Endothelial cell (in vitro differentiated cells): Measurements from ENCODE around the gene UBXN10. TPM values are rescaled to one million over a fixed set of nuclear protein-coding genes. Genes with fewer than 3 reads are reported as not detected.
A peak's percentile ranks its signal among the peaks of the same experiment; 100 is the strongest.

Experiments
- DNase-seq: peaks from one replicate; pipeline ENCODE4 v3.0.0; 2021; ENCODE audit warnings: low spot score
- H3K27ac Mint-ChIP-seq: one replicate; pipeline ENCODE4 v1.8.0; 2021; ENCODE audit warnings: mixed read lengths, inconsistent platforms; ENCODE audit not compliant: unreplicated experiment
- H3K27me3 Mint-ChIP-seq: one replicate; pipeline ENCODE4 v1.8.0; 2021; ENCODE audit warnings: mild to moderate bottlenecking, moderate library complexity, mixed read lengths, inconsistent platforms; ENCODE audit not compliant: unreplicated experiment
- H3K36me3 Mint-ChIP-seq: one replicate; pipeline ENCODE4 v1.8.0; 2021; ENCODE audit warnings: mild to moderate bottlenecking, low read depth, mixed read lengths, inconsistent platforms; ENCODE audit not compliant: unreplicated experiment
- H3K4me1 Mint-ChIP-seq: one replicate; pipeline ENCODE4 v1.8.0; 2021; ENCODE audit warnings: mild to moderate bottlenecking, mixed read lengths, inconsistent platforms; ENCODE audit not compliant: unreplicated experiment
- H3K4me3 Mint-ChIP-seq: one replicate; pipeline ENCODE4 v1.8.0; 2021; ENCODE audit warnings: mild to moderate bottlenecking, mixed read lengths, inconsistent platforms; ENCODE audit not compliant: unreplicated experiment
- H3K9me3 Mint-ChIP-seq: one replicate; pipeline ENCODE4 v1.8.0; 2021; ENCODE audit warnings: mixed read lengths, inconsistent platforms; ENCODE audit not compliant: unreplicated experiment
- total RNA-seq: library from RNA; stranded (reverse); fragmentation: NEBNext Ultra II Directional; extraction: Animal tissue kit (Norgen Biotek cat#: 25700); gene quantifications from one replicate; pipeline ENCODE4 v1.2.1, GENCODE V29; 2021; ENCODE audit not compliant: unreplicated experiment
- TF ChIP-seq, protein P1 (sequence below): fragments of 200-600 bp; sonication (generic); IDR thresholded peaks from one replicate; pipeline ENCODE4 v1.5.0; 2021; ENCODE audit warnings: antibody characterized with exemption; ENCODE audit not compliant: unreplicated experiment

Gene UBXN10
- total RNA-seq, 1 donor from 2014 or later, result 0.13 TPM

DNA sequence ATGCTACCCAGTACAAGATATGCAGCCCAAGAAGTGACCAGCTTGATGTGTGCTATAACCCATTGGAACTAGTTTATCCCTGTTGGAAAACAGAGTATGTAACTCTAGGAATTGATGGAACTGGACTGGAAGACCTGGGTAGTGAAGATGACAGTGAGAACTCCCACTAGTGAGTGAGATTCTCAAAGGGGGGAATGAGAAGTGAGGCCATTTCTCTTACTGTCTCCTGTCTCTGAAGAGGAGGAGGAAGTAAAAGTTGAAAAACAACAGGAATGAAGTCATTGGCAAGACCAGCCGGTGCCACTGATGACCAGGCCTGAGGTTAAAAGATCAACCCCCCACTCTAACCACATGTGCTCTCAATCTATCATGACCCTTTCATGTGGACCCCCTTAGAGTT, 25.9 kb upstream of the UBXN10 start:
- peaks cover 23% of the 10 kb centered on the region for H3K36me3 Mint-ChIP-seq
- no peak overlapping the region for H3K4me3 Mint-ChIP-seq
- peaks cover 13% of the 10 kb centered on the region for H3K9me3 Mint-ChIP-seq
- TF ChIP-seq, protein P1, sequence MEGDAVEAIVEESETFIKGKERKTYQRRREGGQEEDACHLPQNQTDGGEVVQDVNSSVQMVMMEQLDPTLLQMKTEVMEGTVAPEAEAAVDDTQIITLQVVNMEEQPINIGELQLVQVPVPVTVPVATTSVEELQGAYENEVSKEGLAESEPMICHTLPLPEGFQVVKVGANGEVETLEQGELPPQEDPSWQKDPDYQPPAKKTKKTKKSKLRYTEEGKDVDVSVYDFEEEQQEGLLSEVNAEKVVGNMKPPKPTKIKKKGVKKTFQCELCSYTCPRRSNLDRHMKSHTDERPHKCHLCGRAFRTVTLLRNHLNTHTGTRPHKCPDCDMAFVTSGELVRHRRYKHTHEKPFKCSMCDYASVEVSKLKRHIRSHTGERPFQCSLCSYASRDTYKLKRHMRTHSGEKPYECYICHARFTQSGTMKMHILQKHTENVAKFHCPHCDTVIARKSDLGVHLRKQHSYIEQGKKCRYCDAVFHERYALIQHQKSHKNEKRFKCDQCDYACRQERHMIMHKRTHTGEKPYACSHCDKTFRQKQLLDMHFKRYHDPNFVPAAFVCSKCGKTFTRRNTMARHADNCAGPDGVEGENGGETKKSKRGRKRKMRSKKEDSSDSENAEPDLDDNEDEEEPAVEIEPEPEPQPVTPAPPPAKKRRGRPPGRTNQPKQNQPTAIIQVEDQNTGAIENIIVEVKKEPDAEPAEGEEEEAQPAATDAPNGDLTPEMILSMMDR, result no peak
- H3K4me1 Mint-ChIP-seq, result peaks cover 4% of the 10 kb centered on the region
- H3K27ac Mint-ChIP-seq, result no peak overlapping the region
- no peak for DNase-seq
- peaks cover 8% of the 10 kb centered on the region for H3K27me3 Mint-ChIP-seq

- TF ChIP-seq, protein P1, result no peak
- Mint-ChIP-seq H3K27ac (no peak overlapping the region), H3K27me3 (peaks cover 19% of the 10 kb centered on the region), H3K4me3 (peak overlapping the region; percentile 33), H3K9me3 (peaks cover 17% of the 10 kb centered on the region), H3K36me3 (peaks cover 26% of the 10 kb centered on the region), H3K4me1 (peaks cover 6% of the 10 kb centered on the region)
- DNase-seq, result no peak
Observed at GRCh38 chr1:20164694-20165202, 21.1 kb upstream of the UBXN10 start.

DNA sequence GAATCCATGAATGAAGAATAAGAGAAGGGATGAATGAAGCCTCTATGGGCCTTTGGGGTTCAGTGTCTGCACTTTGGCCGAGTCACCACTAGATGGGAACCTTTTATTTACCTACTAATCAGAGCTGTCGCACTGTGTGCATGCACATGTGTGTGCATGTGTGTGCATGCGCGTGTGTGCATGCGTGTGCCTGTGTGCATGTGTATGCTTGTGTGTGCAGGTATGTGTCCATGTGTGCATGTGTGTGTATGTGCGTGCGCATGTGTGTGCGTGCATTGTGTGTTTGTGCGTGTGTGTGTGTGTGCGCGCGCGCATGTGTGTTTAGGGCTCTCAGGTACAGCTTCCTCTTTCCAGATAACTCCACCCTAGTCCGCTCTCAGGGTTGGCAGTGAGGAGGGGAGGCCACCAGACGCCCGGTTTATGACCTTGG, 20.4 kb upstream of the UBXN10 start:
- H3K36me3 Mint-ChIP-seq, result peaks cover 26% of the 10 kb centered on the region
- H3K4me3 Mint-ChIP-seq, result no peak overlapping the region
- DNase-seq, result no peak
- H3K27ac Mint-ChIP-seq, result no peak overlapping the region
- H3K9me3 Mint-ChIP-seq, result peaks cover 17% of the 10 kb centered on the region
- TF ChIP-seq, protein P1, result peak; percentile 42
- peaks cover 19% of the 10 kb centered on the region for H3K27me3 Mint-ChIP-seq
- peaks cover 6% of the 10 kb centered on the region for H3K4me1 Mint-ChIP-seq

GRCh38 chr1:20166051-20166450, 19.8 kb upstream of the UBXN10 start:
- Mint-ChIP-seq H3K9me3 (peaks cover 17% of the 10 kb centered on the region), H3K36me3 (peaks cover 26% of the 10 kb centered on the region), H3K4me1 (peaks cover 6% of the 10 kb centered on the region), H3K4me3 (no peak overlapping the region), H3K27ac (no peak overlapping the region), H3K27me3 (peaks cover 19% of the 10 kb centered on the region)
- TF ChIP-seq, protein P1, result no peak
- DNase-seq, result no peak

GRCh38 chr1:20167126-20167525, 18.8 kb upstream of the UBXN10 start:
- DNase-seq, result no peak
- H3K4me1 Mint-ChIP-seq, result peaks cover 6% of the 10 kb centered on the region
- TF ChIP-seq, protein P1, result no peak
- H3K27me3 Mint-ChIP-seq, result peaks cover 16% of the 10 kb centered on the region
- H3K4me3 Mint-ChIP-seq, result no peak overlapping the region
- peaks cover 26% of the 10 kb centered on the region for H3K36me3 Mint-ChIP-seq
- H3K9me3 Mint-ChIP-seq, result peaks cover 13% of the 10 kb centered on the region
- no peak overlapping the region for H3K27ac Mint-ChIP-seq
